B cell (primary cell): ENCODE data around the gene OPA1. TPM values are rescaled to one million over a fixed set of nuclear protein-coding genes. Genes with fewer than 3 reads are reported as not detected.

Experiments
- ATAC-seq: fragments of 200-7000 bp; cut with Tn5 transposase; one replicate; pipeline ENCODE4 v1.10.0; 2021; ENCODE audit warnings: low read depth, mild to moderate bottlenecking, moderate number of reproducible peaks, moderate library complexity
- CTCF ChIA-PET: fragments of 350-600 bp; sonication (Branson Sonifier 250); formaldehyde crosslinking; loops from one replicate; lab custom pipeline; 2021; ENCODE audit warnings: antibody characterized with exemption, inconsistent platforms; lab: Charles Lee
- POLR2A ChIA-PET: fragments of 350-600 bp; sonication (Branson Sonifier 250); formaldehyde crosslinking; loops from one replicate; lab custom pipeline; 2021; ENCODE audit warnings: antibody characterized with exemption; lab: Charles Lee
- DNase-seq: peaks from one replicate; pipeline ENCODE4 v3.0.0; 2013
- H2AFZ ChIP-seq: 2 replicates; pipeline ENCODE4 v1.6.1; 2012; ENCODE audit warnings: mild to moderate bottlenecking, low read depth, low read length; ENCODE audit not compliant: insufficient read depth, poor library complexity, severe bottlenecking
- H3K27ac ChIP-seq, 2 donors: 1 replicate in 1 of 2; 2 replicates in 1 of 2; pipeline ENCODE4 v1.5.1; 2012 to 2013; ENCODE audit warnings: low read length in 2 of 2, mild to moderate bottlenecking in 2 of 2, moderate library complexity in 1 of 2
- H3K27me3 ChIP-seq, 4 experiments: fragments of 200-600 bp in 1 of 4; sonication (generic) in 1 of 4; replicated peaks in 1 of 4; 1 replicate in 2 of 4; 2 replicates in 2 of 4; pipeline versions ENCODE4 v1.6.1 to v1.7.0; 2013 to 2016; ENCODE audit warnings: low read length in 3 of 4, mild to moderate bottlenecking in 2 of 4, mixed read lengths in 1 of 4, moderate library complexity in 1 of 4; ENCODE audit not compliant: insufficient read depth in 4 of 4, control insufficient read depth in 3 of 4; ENCODE audit errors: control extremely low read depth in 1 of 4
- H3K36me3 ChIP-seq, 2 experiments: replicated peaks in 1 of 2; 1 replicate in 1 of 2; 2 replicates in 1 of 2; pipeline versions ENCODE4 v1.6.1 to v1.7.1; 2013; ENCODE audit warnings: low read length in 1 of 2; ENCODE audit not compliant: insufficient read depth in 2 of 2, control insufficient read depth in 1 of 2; ENCODE audit errors: control extremely low read depth in 1 of 2, extremely low read depth in 1 of 2
- H3K4me1 ChIP-seq, 2 donors: fragments of 200-600 bp in 1 of 2; sonication (generic) in 1 of 2; 1 replicate in 1 of 2; 2 replicates in 1 of 2; pipeline versions ENCODE4 v1.5.1 to v1.6.1; 2013 to 2017; ENCODE audit warnings: low read length in 2 of 2; ENCODE audit not compliant: control insufficient read depth in 2 of 2, insufficient read depth in 2 of 2
- H3K4me2 ChIP-seq: replicated peaks from 2 replicates; pipeline ENCODE3; 2012; ENCODE audit warnings: mild to moderate bottlenecking, low read depth, low read length; ENCODE audit not compliant: poor library complexity, severe bottlenecking
- H3K4me3 ChIP-seq, 5 experiments: fragments of 200-600 bp in 1 of 5; sonication (generic) in 1 of 5; 1 replicate in 3 of 5; 2 replicates in 2 of 5; pipeline versions ENCODE4 v1.5.1 to v1.7.0; 2011 to 2016; ENCODE audit warnings: low read length in 4 of 5, mild to moderate bottlenecking in 4 of 5, low read depth in 2 of 5, control low read depth in 1 of 5, moderate library complexity in 1 of 5; ENCODE audit not compliant: insufficient read depth in 1 of 5; ENCODE audit errors: control extremely low read depth in 1 of 5, extremely low read depth in 1 of 5
- H3K79me2 ChIP-seq: fragments of 200-600 bp; sonication (generic); one replicate; pipeline ENCODE4 v1.6.0; 2016; ENCODE audit warnings: low read length; ENCODE audit not compliant: control insufficient read depth, insufficient read depth
- H3K9ac ChIP-seq: fragments of 200-600 bp; sonication (generic); 2 replicates; pipeline ENCODE4 v1.6.1; 2017; ENCODE audit warnings: mild to moderate bottlenecking, low read length, moderate library complexity
- H3K9me3 ChIP-seq, 3 donors: one replicate each; pipeline versions ENCODE4 v1.6.1 to v1.7.1; 2013; ENCODE audit warnings: low read length in 2 of 3; ENCODE audit not compliant: control insufficient read depth in 2 of 3, insufficient read depth in 1 of 3; ENCODE audit errors: control extremely low read depth in 1 of 3
- H4K20me1 ChIP-seq: 2 replicates; pipeline ENCODE4 v1.6.0; 2012; ENCODE audit warnings: mild to moderate bottlenecking, low read length; ENCODE audit not compliant: insufficient read depth, control insufficient read depth, poor library complexity, severe bottlenecking
- H3K27ac Mint-ChIP-seq: one replicate; pipeline ENCODE4 v1.8.0; 2021; ENCODE audit warnings: mixed read lengths
- H3K27me3 Mint-ChIP-seq: one replicate; pipeline ENCODE4 v1.8.0; 2021; ENCODE audit warnings: mixed read lengths
- H3K4me1 Mint-ChIP-seq: one replicate; pipeline ENCODE4 v1.8.0; 2021; ENCODE audit warnings: mixed read lengths
- H3K4me3 Mint-ChIP-seq: one replicate; pipeline ENCODE4 v1.8.0; 2021; ENCODE audit warnings: mixed read lengths
- H3K9me3 Mint-ChIP-seq: one replicate; pipeline ENCODE4 v1.8.0; 2022; ENCODE audit warnings: mixed read lengths; ENCODE audit not compliant: insufficient read depth
- EZH2 ChIP-seq: IDR thresholded peaks from 2 replicates; pipeline ENCODE4 v1.6.1; 2012; ENCODE audit warnings: borderline replicate concordance, low read depth, mild to moderate bottlenecking, moderate library complexity, low read length; ENCODE audit not compliant: insufficient read depth, poor library complexity, severe bottlenecking
- WGBS: methylation state at CpG from one replicate; pipeline ENCODE4 v1.1.5; 2013; ENCODE audit warnings: missing lambda C conversion rate; ENCODE audit not compliant: insufficient coverage; 5-methylcytosine and 5-hydroxymethylcytosine counted together
- intact Hi-C: fragments of 100-400 bp; cut with micrococcal nuclease; formaldehyde crosslinking; loops from one replicate; pipeline ENCODE4 v1.10.0; 2022
- polyA plus RNA-seq: library from polyadenylated mRNA; depleted of rRNA; stranded (reverse); fragments of >200 nt; gene quantifications from 2 replicates; pipeline ENCODE4 v1.2.3, GENCODE V29; 2012
- total RNA-seq, 2 donors: library from RNA; stranded (reverse); fragments of 120-200 nt in 1 of 2; gene quantifications; 1 replicate in 1 of 2; 2 replicates in 1 of 2; pipeline versions ENCODE4 v1.2.3 to v1.2.4, GENCODE V29; 2013 to 2022
- TF ChIP-seq, protein P1 (sequence below): fragments of 200-600 bp; IDR thresholded peaks from one replicate; pipeline ENCODE4 v1.8.0; 2022; ENCODE audit warnings: antibody characterized with exemption, mild to moderate bottlenecking

OPA1 gene
- total and polyA plus RNA-seq, 2 donors (not counting 1 experiment from before 2014, with no cell fraction given), result 9.1 to 62.8 TPM

DNA sequence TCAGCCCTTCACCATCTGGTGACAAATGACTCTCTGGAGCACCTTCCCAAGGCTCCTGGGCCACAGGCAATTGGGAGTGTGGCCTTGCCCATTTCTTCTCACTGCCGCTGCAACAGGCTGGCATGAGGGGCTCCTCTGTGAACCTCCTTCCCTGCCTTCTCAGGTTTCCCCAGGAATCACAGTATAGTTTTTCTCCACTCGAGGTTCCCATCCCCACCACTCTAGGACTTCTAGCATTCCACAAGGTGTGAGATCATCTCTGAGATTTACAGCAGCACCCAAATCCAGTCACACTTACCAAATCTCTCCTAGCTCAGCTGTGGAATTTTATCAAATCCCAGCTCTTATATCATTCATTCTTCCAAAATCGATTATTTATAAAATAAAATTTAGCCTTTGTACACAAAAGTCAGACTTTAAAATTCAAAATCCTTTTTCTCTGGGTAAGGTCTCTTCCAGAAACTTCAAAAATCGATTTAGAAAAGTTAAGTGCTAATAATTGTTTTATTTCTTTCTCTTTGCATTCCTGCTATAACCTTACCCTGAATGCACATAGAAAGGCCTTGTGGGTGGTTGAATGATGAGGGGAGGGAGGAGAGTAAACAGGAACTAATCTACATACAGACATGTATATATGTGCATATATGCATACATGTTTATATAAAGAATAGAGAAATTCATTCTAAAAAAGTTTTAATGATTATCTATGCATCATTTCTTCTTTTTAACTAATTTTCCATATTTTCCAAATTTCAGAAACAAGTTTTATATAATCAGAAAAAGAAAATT, 19.4 kb upstream of the OPA1 start:
- no peak overlapping the region for H3K27ac ChIP-seq
- Mint-ChIP-seq H3K4me1 (peaks cover 2% of the 10 kb centered on the region), H3K4me3 (no peak overlapping the region), H3K27ac (no peak overlapping the region), H3K27me3 (no peaks in the 10 kb centered on the region), H3K9me3 (no peaks in the 10 kb centered on the region)
- no peak for TF ChIP-seq EZH2
- TF ChIP-seq, protein P1, sequence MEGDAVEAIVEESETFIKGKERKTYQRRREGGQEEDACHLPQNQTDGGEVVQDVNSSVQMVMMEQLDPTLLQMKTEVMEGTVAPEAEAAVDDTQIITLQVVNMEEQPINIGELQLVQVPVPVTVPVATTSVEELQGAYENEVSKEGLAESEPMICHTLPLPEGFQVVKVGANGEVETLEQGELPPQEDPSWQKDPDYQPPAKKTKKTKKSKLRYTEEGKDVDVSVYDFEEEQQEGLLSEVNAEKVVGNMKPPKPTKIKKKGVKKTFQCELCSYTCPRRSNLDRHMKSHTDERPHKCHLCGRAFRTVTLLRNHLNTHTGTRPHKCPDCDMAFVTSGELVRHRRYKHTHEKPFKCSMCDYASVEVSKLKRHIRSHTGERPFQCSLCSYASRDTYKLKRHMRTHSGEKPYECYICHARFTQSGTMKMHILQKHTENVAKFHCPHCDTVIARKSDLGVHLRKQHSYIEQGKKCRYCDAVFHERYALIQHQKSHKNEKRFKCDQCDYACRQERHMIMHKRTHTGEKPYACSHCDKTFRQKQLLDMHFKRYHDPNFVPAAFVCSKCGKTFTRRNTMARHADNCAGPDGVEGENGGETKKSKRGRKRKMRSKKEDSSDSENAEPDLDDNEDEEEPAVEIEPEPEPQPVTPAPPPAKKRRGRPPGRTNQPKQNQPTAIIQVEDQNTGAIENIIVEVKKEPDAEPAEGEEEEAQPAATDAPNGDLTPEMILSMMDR, result no peak
- whole genome bisulfite sequencing, result 89% methylated on average over 2 of the region's 4 CpGs
- no peaks in the 10 kb centered on the region for H4K20me1 ChIP-seq
- no peaks in the 10 kb centered on the region for H3K36me3 ChIP-seq
- POLR2A ChIA-PET, result no interaction called here
- no peaks in the 10 kb centered on the region for H3K79me2 ChIP-seq
- ATAC-seq (no peak), DNase-seq (no peak)
- intact Hi-C loops, result loop anchor here (5.0 kb wide), 1 partner anchor 111 kb away; no protein-coding TSS in a partner anchor
- no peaks in the 10 kb centered on the region for H3K9me3 ChIP-seq
- CTCF ChIA-PET, result interaction anchor here (0.6 to 1.9 kb wide), 5 partner anchors 115 to 1106 kb away, joined by 3 to 12 read pairs (median 5); no protein-coding TSS in a partner anchor
- no peaks in the 10 kb centered on the region for H3K27me3 ChIP-seq
- H3K4me1 ChIP-seq, result no peaks in the 10 kb centered on the region
- no peak overlapping the region for H3K4me2 ChIP-seq
- no peak overlapping the region for H3K9ac ChIP-seq
- H2AFZ ChIP-seq, result no peak overlapping the region
- no peak overlapping the region for H3K4me3 ChIP-seq

DNA sequence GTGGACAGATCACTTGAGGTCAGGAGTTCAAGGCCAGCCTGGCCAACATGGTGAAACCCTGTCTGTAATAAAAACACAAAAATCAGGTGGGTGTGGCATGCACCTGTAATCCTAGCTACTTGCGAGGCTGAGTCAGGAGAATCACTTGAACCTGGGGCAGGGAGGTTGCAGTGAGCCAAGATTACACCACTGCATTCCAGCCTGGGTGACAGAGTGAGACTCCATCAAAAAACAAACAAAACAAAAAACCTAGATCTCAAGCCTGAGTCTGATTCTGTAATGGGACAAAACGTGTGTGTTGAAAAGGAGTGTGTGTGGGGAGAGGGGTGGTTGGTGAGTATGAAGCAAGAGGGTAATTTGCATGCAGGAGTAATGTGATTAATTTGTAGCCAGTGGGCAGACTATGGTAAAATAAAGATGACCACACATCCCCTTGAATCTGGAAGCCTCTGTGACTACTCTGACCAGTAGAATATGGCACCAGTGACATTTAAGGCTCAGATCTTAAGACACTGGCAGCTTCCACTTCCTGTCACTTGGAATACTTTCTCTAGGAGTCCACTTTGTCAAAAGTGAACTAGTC, 18.4 kb upstream of the OPA1 start:
- no peak overlapping the region for H3K4me2 ChIP-seq
- H2AFZ ChIP-seq, result no peak overlapping the region
- no peaks in the 10 kb centered on the region for H3K4me1 ChIP-seq
- no peak overlapping the region for H3K4me3 ChIP-seq
- 88% methylated on average over 2 of the region's 2 CpGs for WGBS
- H3K9me3 ChIP-seq, result no peaks in the 10 kb centered on the region
- Mint-ChIP-seq H3K4me3 (no peak overlapping the region), H3K4me1 (peaks cover 2% of the 10 kb centered on the region), H3K9me3 (no peaks in the 10 kb centered on the region), H3K27me3 (no peaks in the 10 kb centered on the region), H3K27ac (peak overlapping the region; percentile 12)
- intact Hi-C loops, result loop anchor here (5.0 kb wide), 1 partner anchor 112 kb away; no protein-coding TSS in a partner anchor
- no peak for ATAC-seq
- H4K20me1 ChIP-seq, result no peaks in the 10 kb centered on the region
- CTCF ChIA-PET, result interaction anchor here (1.0 kb wide), 1 partner anchor 1107 kb away, joined by 3 read pairs; no protein-coding TSS in a partner anchor
- H3K9ac ChIP-seq, result no peak overlapping the region
- H3K36me3 ChIP-seq, result no peaks in the 10 kb centered on the region
- TF ChIP-seq, protein P1, result no peak
- no peak for TF ChIP-seq EZH2
- H3K79me2 ChIP-seq, result no peaks in the 10 kb centered on the region
- DNase-seq, result no peak
- H3K27me3 ChIP-seq, result no peaks in the 10 kb centered on the region
- no peak overlapping the region for H3K27ac ChIP-seq
- POLR2A ChIA-PET, result no interaction called here
